22Rv1 (cell line): ENCODE measurements around the gene RAB5IF.
"Not testable (repeated sequence)": the region's sequence is repeated elsewhere in the genome, so short reads cannot be mapped to it uniquely, and the experiment has no call there.

Experiments used
- H3K27ac ChIP-seq: fragments of 450-650 bp; 2 replicates; pipeline ENCODE4 v1.5.1; 2017
- ZFX ChIP-seq: fragments of 450-650 bp; IDR thresholded peaks from 2 replicates; pipeline ENCODE4 v1.6.1; 2017; ENCODE audit warnings: antibody characterized with exemption, borderline replicate concordance
- TF ChIP-seq, protein P1 (sequence below): fragments of 450-650 bp; IDR thresholded peaks from 2 replicates; pipeline ENCODE4 v1.5.1; 2017; ENCODE audit warnings: mild to moderate bottlenecking

The RAB5IF gene

DNA sequence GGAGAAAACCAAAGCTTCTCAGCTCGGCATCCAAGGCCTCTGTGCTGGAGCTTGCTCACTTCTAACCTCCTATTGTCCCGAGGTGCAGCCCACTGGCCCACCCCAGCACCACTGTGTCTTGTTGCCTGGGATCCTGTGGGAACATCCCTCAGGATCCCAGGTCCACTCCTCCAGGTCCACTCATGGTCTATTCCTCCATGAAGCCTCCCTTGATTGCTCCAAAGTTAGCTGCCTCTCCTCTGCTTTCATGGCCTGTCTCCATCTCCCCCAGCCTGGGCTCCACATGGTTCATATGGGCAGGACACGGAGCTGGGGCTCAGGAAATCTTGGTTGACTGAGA, 26.5 kb downstream of the RAB5IF start:
- H3K27ac ChIP-seq = no peak overlapping the region
- TF ChIP-seq, protein P1, sequence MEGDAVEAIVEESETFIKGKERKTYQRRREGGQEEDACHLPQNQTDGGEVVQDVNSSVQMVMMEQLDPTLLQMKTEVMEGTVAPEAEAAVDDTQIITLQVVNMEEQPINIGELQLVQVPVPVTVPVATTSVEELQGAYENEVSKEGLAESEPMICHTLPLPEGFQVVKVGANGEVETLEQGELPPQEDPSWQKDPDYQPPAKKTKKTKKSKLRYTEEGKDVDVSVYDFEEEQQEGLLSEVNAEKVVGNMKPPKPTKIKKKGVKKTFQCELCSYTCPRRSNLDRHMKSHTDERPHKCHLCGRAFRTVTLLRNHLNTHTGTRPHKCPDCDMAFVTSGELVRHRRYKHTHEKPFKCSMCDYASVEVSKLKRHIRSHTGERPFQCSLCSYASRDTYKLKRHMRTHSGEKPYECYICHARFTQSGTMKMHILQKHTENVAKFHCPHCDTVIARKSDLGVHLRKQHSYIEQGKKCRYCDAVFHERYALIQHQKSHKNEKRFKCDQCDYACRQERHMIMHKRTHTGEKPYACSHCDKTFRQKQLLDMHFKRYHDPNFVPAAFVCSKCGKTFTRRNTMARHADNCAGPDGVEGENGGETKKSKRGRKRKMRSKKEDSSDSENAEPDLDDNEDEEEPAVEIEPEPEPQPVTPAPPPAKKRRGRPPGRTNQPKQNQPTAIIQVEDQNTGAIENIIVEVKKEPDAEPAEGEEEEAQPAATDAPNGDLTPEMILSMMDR = no peak
- no peak for TF ChIP-seq ZFX

DNA sequence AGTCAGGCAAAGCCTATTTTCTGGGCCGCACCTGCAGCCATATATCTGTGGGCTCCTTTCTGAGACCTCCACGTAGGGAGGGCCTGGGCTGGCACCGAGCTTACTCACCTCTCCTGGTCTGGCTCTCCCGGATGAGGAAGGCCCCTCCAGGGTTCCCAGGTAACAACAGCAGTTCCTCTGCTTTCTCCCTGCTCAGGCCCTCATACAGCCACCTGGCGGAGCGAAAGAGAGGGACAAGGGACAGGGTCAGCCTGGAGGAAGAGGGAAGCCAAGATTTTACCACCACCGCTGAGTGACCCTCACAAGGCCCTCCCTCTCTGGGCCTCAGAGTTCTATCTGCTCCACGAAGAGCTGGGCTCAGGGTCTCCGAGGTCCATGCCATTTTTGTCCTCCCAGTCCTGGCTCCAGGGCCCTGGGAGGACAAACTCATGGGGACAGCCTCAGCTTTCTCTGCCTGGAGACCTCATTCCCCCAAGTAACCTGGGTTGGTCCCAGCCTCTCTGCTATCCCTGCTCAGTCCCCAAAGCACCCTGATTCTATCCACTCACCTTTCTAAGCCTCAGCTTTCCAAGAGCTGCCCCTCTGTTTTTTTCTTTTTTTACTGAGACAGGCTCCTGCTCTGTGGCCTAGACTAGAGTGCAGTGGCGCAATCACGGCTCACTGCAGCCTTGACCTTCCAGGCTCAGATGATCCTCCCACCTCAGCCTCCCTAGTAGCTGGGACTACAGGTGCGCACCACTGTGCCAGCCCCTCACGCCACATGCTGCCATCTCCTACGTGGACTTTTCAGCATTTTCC, 27.1 kb downstream of the RAB5IF start:
- TF ChIP-seq, protein P1 = no peak
- TF ChIP-seq ZFX = no peak
- H3K27ac ChIP-seq = no peak overlapping the region

DNA sequence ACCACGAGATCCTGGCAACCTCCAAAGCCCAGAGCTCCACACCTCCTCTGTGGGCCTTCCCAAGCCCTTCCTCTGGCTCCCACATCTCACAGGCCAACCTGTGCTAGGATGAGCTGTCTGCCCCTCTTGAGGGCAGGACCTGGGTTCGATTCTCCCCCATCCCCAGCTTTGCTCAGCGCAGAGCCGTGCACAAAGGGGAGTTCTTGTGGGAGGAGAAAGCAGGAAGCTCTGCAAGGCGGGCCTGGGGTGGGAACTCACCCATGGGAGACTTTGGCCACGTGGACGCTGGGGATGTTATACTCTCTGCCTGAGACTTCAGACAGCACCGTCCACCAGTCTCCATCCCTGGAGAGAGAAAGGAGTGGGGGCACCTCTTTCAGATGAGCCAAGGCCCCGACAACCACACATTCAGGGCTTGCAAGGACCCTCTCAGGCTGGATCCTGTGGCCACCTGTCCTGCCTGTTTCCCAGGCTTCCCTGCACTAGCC, 27.8 kb downstream of the RAB5IF start:
- no peak for TF ChIP-seq ZFX
- TF ChIP-seq, protein P1 = no peak
- H3K27ac ChIP-seq = no peak overlapping the region

DNA sequence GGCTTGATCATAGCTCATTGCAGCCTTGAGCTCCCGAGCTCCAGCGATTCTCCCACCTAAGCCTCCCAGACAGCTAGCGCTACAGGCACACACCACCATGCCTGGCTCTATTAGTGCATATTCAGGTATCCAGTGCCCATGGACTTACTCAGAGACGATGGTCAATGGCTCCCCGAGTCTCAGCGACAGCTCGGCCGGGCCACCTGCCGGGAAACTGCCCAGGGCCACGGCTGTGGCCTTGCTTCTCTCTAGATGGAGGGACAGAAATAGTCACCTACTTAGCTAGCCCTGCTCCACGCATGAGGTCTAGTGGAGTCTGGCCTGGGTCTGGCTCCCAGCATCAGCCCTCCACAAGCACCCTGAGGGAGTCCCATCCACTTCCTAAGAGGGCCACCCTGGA, 28.8 kb downstream of the RAB5IF start:
- no peak overlapping the region for H3K27ac ChIP-seq
- TF ChIP-seq ZFX = no peak
- TF ChIP-seq, protein P1 = no peak

DNA sequence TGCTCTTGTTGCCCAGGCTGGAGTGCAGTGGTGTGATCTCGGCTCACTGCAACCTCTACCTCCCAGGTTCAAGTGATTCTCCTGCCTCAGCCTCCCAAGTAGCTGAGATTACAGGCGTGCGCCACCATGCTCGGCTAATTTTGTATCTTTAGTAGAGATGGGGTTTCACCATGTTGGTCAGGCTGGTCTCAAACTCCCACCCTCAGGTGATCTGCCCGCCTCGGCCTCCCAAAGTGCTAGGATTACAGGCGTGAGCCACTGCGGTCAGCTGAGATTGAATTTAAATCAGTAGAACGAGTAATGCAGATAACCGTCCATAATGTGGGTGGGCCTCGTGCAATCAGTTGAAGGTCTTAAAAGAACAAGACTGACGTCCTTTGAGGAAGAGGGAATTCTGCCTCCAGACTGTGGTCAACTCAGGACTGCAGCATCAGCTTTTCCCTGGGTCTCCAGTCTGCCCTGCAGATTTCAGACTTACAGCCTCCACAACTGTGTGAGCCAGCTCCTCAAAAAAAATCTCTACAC, 33.4 kb downstream of the RAB5IF start:
- H3K27ac ChIP-seq = not testable (repeated sequence)

DNA sequence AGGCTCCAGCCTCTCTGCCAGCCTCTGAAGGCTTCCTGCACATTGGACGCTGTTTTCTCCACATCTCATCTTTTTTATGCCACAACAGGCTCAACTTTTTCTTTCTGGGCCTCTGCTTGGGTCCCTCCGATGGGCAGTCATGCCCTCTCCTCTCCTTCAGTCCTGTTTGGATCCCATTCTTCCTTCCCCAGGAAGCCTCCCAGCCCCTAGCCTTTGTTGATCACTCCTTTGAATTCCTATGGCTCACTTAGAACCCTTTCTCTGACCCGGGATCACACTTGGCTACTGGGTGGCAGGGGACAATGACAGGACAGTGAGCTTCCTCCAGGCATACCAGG, 35.9 kb downstream of the RAB5IF start:
- TF ChIP-seq, protein P1 = no peak
- TF ChIP-seq ZFX = no peak

DNA sequence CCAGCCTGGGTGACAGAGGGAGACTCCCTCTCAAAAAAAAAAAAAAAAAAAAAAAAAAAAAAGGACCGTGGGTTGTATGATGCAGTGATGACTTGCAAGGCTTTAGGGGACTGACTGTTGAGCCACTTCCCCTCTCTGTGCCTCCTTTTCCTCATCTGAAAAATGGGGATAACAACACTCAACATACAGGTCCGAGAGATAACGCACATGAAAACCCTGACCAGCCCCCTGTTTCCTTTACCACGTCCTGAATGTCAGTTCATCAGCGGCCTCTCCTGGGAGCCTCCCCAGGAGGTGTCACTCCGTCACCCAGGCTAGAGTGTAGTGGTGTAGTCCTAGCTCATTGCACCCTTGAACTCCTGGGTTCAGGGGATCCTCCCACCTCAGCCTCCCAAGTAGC, 36.6 kb downstream of the RAB5IF start:
- TF ChIP-seq ZFX = no peak
- TF ChIP-seq, protein P1 = no peak
- H3K27ac ChIP-seq = no peak overlapping the region

More for the DNA sequence above, 35.9 kb downstream of the RAB5IF start:
- H3K27ac ChIP-seq = no peak overlapping the region
